ENCODE measurements around the gene SSR2. TPM values are rescaled to one million over a fixed set of nuclear protein-coding genes. Genes with fewer than 3 reads are reported as not detected.
A peak's percentile ranks its signal among the peaks of the same experiment; 100 is the strongest.

SSR2 gene
- total RNA-seq, 2 experiments from 2014 or later, result 148 to 150 TPM

DNA sequence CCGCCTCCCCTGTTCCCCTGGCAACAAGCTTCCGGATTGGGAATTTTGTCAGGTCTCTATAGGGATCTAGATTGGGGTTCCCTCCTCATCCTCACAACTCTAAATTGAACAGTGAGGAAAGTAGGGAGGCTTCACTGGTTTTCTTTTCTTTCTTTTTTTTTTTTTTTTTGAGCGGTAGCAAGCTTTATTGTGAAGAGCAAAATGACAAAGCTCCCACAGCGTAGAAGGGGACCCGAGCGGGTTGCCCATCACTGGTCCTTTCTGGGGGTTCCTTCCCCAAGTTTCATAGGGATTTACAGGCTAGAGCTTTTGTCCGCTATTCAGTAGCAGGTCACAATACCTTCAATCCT lies 52.7 kb downstream of the SSR2 start:
- Mint-ChIP-seq H3K4me1 (ENCODE audit: low read depth) (peaks cover 67% of the 10 kb centered on the region), H3K9me3 (no peaks in the 10 kb centered on the region), H3K36me3 (ENCODE audit: low read depth) (peaks cover 72% of the 10 kb centered on the region), H3K27ac (peak overlapping the region; percentile 88), H3K27me3 (no peaks in the 10 kb centered on the region), H3K4me3 (peak overlapping the region; percentile 16)
- CTCF ChIA-PET, result interaction anchor here (0.7 to 4.5 kb wide), 8 partner anchors 8 to 36 kb away, joined by 3 to 30 read pairs (median 4); partner anchors contain the start of gene ARHGEF2
- TF ChIP-seq, protein P1, sequence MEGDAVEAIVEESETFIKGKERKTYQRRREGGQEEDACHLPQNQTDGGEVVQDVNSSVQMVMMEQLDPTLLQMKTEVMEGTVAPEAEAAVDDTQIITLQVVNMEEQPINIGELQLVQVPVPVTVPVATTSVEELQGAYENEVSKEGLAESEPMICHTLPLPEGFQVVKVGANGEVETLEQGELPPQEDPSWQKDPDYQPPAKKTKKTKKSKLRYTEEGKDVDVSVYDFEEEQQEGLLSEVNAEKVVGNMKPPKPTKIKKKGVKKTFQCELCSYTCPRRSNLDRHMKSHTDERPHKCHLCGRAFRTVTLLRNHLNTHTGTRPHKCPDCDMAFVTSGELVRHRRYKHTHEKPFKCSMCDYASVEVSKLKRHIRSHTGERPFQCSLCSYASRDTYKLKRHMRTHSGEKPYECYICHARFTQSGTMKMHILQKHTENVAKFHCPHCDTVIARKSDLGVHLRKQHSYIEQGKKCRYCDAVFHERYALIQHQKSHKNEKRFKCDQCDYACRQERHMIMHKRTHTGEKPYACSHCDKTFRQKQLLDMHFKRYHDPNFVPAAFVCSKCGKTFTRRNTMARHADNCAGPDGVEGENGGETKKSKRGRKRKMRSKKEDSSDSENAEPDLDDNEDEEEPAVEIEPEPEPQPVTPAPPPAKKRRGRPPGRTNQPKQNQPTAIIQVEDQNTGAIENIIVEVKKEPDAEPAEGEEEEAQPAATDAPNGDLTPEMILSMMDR (IDR thresholded peaks at IDR 0.05), result no peak
- POLR2A ChIA-PET, result interaction anchor here (0.9 to 8.2 kb wide), 7 partner anchors 10 to 53 kb away, joined by 3 to 49 read pairs (median 10); partner anchors contain the start of genes ARHGEF2 and KHDC4
- ATAC-seq, result no peak
- no peak for DNase-seq
- intact Hi-C loops (cut with micrococcal nuclease), result no loop called here

DNA sequence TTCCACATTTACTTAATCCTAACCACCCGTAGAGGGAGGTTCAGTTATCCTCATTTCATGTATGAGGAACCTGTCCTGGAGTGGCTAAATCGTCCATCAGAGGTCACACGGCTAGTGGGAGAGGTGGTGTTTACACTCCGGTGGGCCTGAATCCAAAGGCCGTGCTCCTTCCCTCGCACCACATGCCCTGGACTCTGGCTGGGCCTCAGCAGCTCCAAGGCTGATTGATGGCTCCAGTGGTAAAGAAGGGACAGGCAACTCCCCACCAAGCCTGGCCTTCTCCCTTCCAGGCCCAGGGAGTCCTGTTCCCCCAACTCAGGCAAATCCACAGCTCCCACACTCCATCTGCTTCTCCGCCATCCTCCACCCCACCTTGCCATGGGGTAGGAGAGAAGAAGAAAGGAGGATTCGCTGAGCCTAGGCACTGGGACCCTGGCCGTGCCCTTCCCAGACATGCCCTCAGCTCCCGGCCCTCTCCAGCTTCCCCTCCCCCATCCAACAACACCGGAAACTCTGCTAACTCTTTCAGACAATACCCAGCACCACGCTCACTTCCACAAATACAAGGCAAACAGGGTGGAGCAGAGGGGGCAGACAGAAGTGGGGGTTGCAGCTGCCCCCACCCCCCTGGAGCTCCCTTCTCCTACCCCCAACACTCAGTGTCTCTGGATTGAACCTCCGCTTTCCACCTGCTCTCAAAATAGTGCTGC lies 53.3 kb downstream of the SSR2 start:
- ChIA-PET CTCF (interaction anchor here (0.6 to 4.5 kb wide), 11 partner anchors 9 to 99 kb away, joined by 3 to 30 read pairs (median 4); partner anchors contain the start of genes ARHGEF2 and KHDC4), POLR2A (interaction anchor here (0.9 to 8.2 kb wide), 9 partner anchors 10 to 54 kb away, joined by 3 to 49 read pairs (median 4); partner anchors contain the start of genes ARHGEF2, KHDC4 and RXFP4)
- Mint-ChIP-seq H3K27ac (peak overlapping the region; percentile 88), H3K9me3 (no peaks in the 10 kb centered on the region), H3K27me3 (no peaks in the 10 kb centered on the region), H3K36me3 (ENCODE audit: low read depth) (peaks cover 72% of the 10 kb centered on the region), H3K4me1 (ENCODE audit: low read depth) (peaks cover 64% of the 10 kb centered on the region), H3K4me3 (peak overlapping the region; percentile 8)
- peak; percentile 25 for ATAC-seq
- TF ChIP-seq, protein P1 (IDR thresholded peaks at IDR 0.05), result no peak
- DNase-seq, result peak; percentile 35
- intact Hi-C loops (cut with micrococcal nuclease), result no loop called here

GRCh38 chr1:155966750-155967149 lies 54.0 kb downstream of the SSR2 start:
- ChIA-PET POLR2A (interaction anchor here (0.9 to 8.2 kb wide), 8 partner anchors 9 to 315 kb away, joined by 3 to 49 read pairs (median 7); partner anchors contain the start of genes ARHGEF2, KHDC4 and RXFP4), CTCF (interaction anchor here (0.6 to 4.5 kb wide), 8 partner anchors 10 to 376 kb away, joined by 3 to 30 read pairs (median 4); partner anchors contain the start of genes ARHGEF2 and KHDC4)
- Mint-ChIP-seq H3K9me3 (no peaks in the 10 kb centered on the region), H3K4me3 (no peak overlapping the region), H3K27ac (peak overlapping the region; percentile 88), H3K36me3 (ENCODE audit: low read depth) (peaks cover 73% of the 10 kb centered on the region), H3K4me1 (ENCODE audit: low read depth) (peaks cover 59% of the 10 kb centered on the region), H3K27me3 (no peaks in the 10 kb centered on the region)
- TF ChIP-seq, protein P1 (IDR thresholded peaks at IDR 0.05), result no peak
- no peak for DNase-seq
- intact Hi-C loops (cut with micrococcal nuclease), result no loop called here
- peak; percentile 25 for ATAC-seq

DNA sequence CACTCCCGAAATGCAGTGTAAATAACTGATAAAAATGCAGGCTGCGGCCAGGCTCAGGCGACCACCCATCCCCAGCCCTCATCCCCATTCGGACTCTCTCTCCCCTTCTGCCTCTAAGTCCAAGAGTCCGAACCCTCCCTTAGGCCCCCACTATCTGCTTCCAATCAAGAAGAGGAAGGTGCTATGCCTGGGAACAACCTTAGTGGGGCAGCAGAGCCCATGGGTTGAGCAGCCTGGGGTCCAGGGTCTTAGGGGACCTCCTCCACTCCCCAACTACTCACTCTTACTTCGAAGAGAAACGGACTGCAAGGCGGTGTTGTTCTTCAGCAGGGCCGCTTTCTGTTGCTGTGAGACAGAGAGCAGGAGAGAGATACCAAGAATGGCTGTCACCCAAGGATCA lies 54.6 kb downstream of the SSR2 start:
- no peaks in the 10 kb centered on the region for H3K9me3 Mint-ChIP-seq
- ChIA-PET CTCF (interaction anchor here (0.6 to 4.5 kb wide), 3 partner anchors 23 to 377 kb away, joined by 3 to 30 read pairs (median 5); partner anchors contain the start of gene KHDC4), POLR2A (interaction anchor here (0.6 to 8.2 kb wide), 7 partner anchors 10 to 316 kb away, joined by 3 to 49 read pairs (median 6); partner anchors contain the start of genes ARHGEF2 and KHDC4)
- H3K27ac Mint-ChIP-seq, result peak overlapping the region; percentile 88
- intact Hi-C loops (cut with micrococcal nuclease), result no loop called here
- no peaks in the 10 kb centered on the region for H3K27me3 Mint-ChIP-seq
- ATAC-seq (no peak), DNase-seq (no peak)
- H3K36me3 Mint-ChIP-seq (ENCODE audit: low read depth), result peaks cover 77% of the 10 kb centered on the region
- TF ChIP-seq, protein P1 (IDR thresholded peaks at IDR 0.05), result no peak
- peaks cover 54% of the 10 kb centered on the region for H3K4me1 Mint-ChIP-seq (ENCODE audit: low read depth)
- no peak overlapping the region for H3K4me3 Mint-ChIP-seq

GRCh38 chr1:155964193-155964592 lies 56.6 kb downstream of the SSR2 start:
- Mint-ChIP-seq H3K27me3 (no peaks in the 10 kb centered on the region), H3K36me3 (ENCODE audit: low read depth) (peaks cover 76% of the 10 kb centered on the region), H3K4me1 (ENCODE audit: low read depth) (peaks cover 37% of the 10 kb centered on the region), H3K27ac (peak overlapping the region; percentile 61), H3K9me3 (no peaks in the 10 kb centered on the region), H3K4me3 (no peak overlapping the region)
- TF ChIP-seq, protein P1 (IDR thresholded peaks at IDR 0.05), result no peak
- intact Hi-C loops (cut with micrococcal nuclease), result no loop called here
- DNase-seq (no peak), ATAC-seq (no peak)
- CTCF ChIA-PET, result no interaction called here
- POLR2A ChIA-PET, result interaction anchor here (1.8 to 4.3 kb wide), 2 partner anchors 10 to 26 kb away, joined by 5 to 16 read pairs; no protein-coding TSS in a partner anchor

Data from activated CD8-positive, alpha-beta T cell treated with anti-CD3 and anti-CD28 coated beads for 36 hours (primary cell).